GM18505 (cell line): ENCODE results near the gene LCN12.

Experiments
- ATAC-seq: cut with Tn5 transposase; IDR thresholded peaks from one replicate; pipeline ENCODE4 v1.9.1; 2021; ENCODE audit not compliant: unreplicated experiment
- POLR2A ChIP-seq: IDR thresholded peaks from 4 replicates; pipeline ENCODE4 v1.6.1; 2011; ENCODE audit warnings: borderline replicate concordance; ENCODE audit not compliant: insufficient read depth, insufficient read length; ENCODE audit errors: extremely low read depth

Gene LCN12

GRCh38 chr9:136921718-136922117, 30.4 kb upstream of the LCN12 start:
- no peak for TF ChIP-seq POLR2A
- no peak for ATAC-seq

GRCh38 chr9:136922540-136922939, 29.5 kb upstream of the LCN12 start:
- TF ChIP-seq POLR2A, result no peak
- no peak for ATAC-seq

- no peak for ATAC-seq
- no peak for TF ChIP-seq POLR2A
Measured at GRCh38 chr9:136923881-136924280, 28.2 kb upstream of the LCN12 start.

- ATAC-seq, result no peak
- TF ChIP-seq POLR2A, result no peak
Measured at GRCh38 chr9:136925414-136926153, 26.5 kb upstream of the LCN12 start.

GRCh38 chr9:136926154-136926704, 25.8 kb upstream of the LCN12 start:
- no peak for TF ChIP-seq POLR2A
- ATAC-seq, result no peak

GRCh38 chr9:136926749-136927148, 25.3 kb upstream of the LCN12 start:
- ATAC-seq, result no peak
- TF ChIP-seq POLR2A, result no peak

GRCh38 chr9:136927343-136928271, 24.5 kb upstream of the LCN12 start:
- TF ChIP-seq POLR2A, result no peak
- ATAC-seq, result no peak

GRCh38 chr9:136928591-136928990, 23.5 kb upstream of the LCN12 start:
- no peak for TF ChIP-seq POLR2A
- ATAC-seq, result no peak

- no peak for ATAC-seq
- TF ChIP-seq POLR2A, result no peak
Measured at GRCh38 chr9:136930014-136930413, 22.1 kb upstream of the LCN12 start.

GRCh38 chr9:136931611-136932130, 20.4 kb upstream of the LCN12 start:
- no peak for TF ChIP-seq POLR2A
- ATAC-seq, result no peak

GRCh38 chr9:136934277-136934676, 17.8 kb upstream of the LCN12 start:
- no peak for ATAC-seq
- TF ChIP-seq POLR2A, result no peak

- ATAC-seq, result no peak
- TF ChIP-seq POLR2A, result no peak
Measured at GRCh38 chr9:136935651-136936050, 16.4 kb upstream of the LCN12 start.

GRCh38 chr9:136936645-136937170, 15.4 kb upstream of the LCN12 start:
- no peak for ATAC-seq
- no peak for TF ChIP-seq POLR2A
